ENCODE data around the gene RABL3.
A peak's percentile ranks its signal among the peaks of the same experiment; 100 is the strongest.
"Not testable (repeated sequence)": the region's sequence is repeated elsewhere in the genome, so short reads cannot be mapped to it uniquely, and the experiment has no call there.

The RABL3 gene

GRCh38 chr3:120645083-120645845, 97.1 kb downstream of the RABL3 start:
- DNase-seq (no peak), ATAC-seq (no peak)

- ATAC-seq, result peak; percentile 52
- DNase-seq, result peak; percentile 4
These were observed 99.9 kb downstream of the RABL3 start for GRCh38 chr3:120642368-120642948.

- DNase-seq (no peak), ATAC-seq (no peak)
These were observed 100.5 kb downstream of the RABL3 start for GRCh38 chr3:120641696-120642246.

GRCh38 chr3:120640231-120640630, 102.1 kb downstream of the RABL3 start:
- no peak for ATAC-seq
- no peak for DNase-seq

- not testable (repeated sequence) for ATAC-seq, DNase-seq
These were observed 103.5 kb downstream of the RABL3 start for GRCh38 chr3:120638820-120639219.

GRCh38 chr3:120637851-120638559, 104.3 kb downstream of the RABL3 start:
- ATAC-seq (no peak), DNase-seq (no peak)

GRCh38 chr3:120636795-120637401, 105.4 kb downstream of the RABL3 start:
- DNase-seq (no peak), ATAC-seq (no peak)

Measured in stimulated activated naive CD8-positive, alpha-beta T cell treated with anti-CD3 and anti-CD28 coated beads, Interleukin-15, Interleukin-2, amounts not matched to agents 100 U/mL and 50 U/mL, for 24 hours (primary cell).